HCT116 (cell line): ENCODE data around the gene PPIP5K2. TPM values are rescaled to one million over a fixed set of nuclear protein-coding genes. Genes with fewer than 3 reads are reported as not detected.

Source experiments
- ATAC-seq: fragments of 200-7000 bp; cut with Tn5 transposase; 2 replicates; pipeline ENCODE4 v1.9.1; 2020; ENCODE audit warnings: mild to moderate bottlenecking, moderate library complexity
- BruUV-seq: library from RNA; stranded (reverse); fragments of 400-500 nt; replicated peaks from 2 replicates; lab custom pipeline; 2021; lab: Mats Ljungman, UMichigan
- CTCF ChIA-PET: fragments of 300-600 bp; sonication (Branson Sonifier 250); formaldehyde crosslinking; loops from one replicate; lab custom pipeline; 2021; ENCODE audit warnings: antibody characterized with exemption; lab: Charles Lee
- POLR2A ChIA-PET: fragments of 300-600, 350-600 bp; sonication (Branson Sonifier 250); formaldehyde crosslinking; loops from one replicate; lab custom pipeline; 2021; ENCODE audit warnings: antibody characterized with exemption; lab: Charles Lee
- RAD21 ChIA-PET, 2 experiments: fragments of 300-600 bp; sonication (Branson Sonifier 250); formaldehyde crosslinking; loops; one replicate each; lab custom pipeline; 2023; ENCODE audit warnings: low total read pairs in 2 of 2; ENCODE audit not compliant: uncharacterized antibody in 2 of 2, unreplicated experiment in 2 of 2, low non-redundant PET in 1 of 2; lab: Charles Lee
- DNase-seq: peaks from one replicate; pipeline ENCODE4 v3.0.0-alpha.2; 2010; ENCODE audit warnings: low read depth, low spot score
- H2AFZ ChIP-seq: fragments of 200-600 bp; shearing (Covaris generic), sonication (generic); 2 replicates; pipeline ENCODE4 v1.6.1; 2017; ENCODE audit warnings: low read depth, mixed run types, mixed read lengths, antibody characterized with exemption, low read length; ENCODE audit not compliant: poor library complexity, severe bottlenecking
- H3K27ac ChIP-seq: 2 replicates; pipeline ENCODE4 v1.5.1; 2012; ENCODE audit warnings: low read depth, low read length
- H3K27me3 ChIP-seq: fragments of 200-600 bp; sonication (generic); 2 replicates; pipeline ENCODE4 v1.6.1; 2016; ENCODE audit warnings: mixed run types, low read length, mixed read lengths; ENCODE audit not compliant: insufficient read depth
- H3K36me3 ChIP-seq, 2 experiments: fragments of 200-500 bp in 1 of 2; fragments of 200-600 bp in 1 of 2; sonication (Bioruptor generic) in 1 of 2; sonication (generic) in 1 of 2; 2 replicates each; pipeline versions ENCODE4 v1.5.1 to v1.6.1; 2014 to 2016; ENCODE audit warnings: low read length in 2 of 2, inconsistent platforms in 1 of 2, mixed read lengths in 1 of 2, mixed run types in 1 of 2; ENCODE audit not compliant: insufficient read depth in 2 of 2, control insufficient read depth in 1 of 2
- H3K4me1 ChIP-seq, 2 experiments: fragments of 200-600 bp in 1 of 2; sonication (generic) in 1 of 2; 2 replicates each; pipeline versions ENCODE4 v1.5.1 to v1.6.1; 2012 to 2017; ENCODE audit warnings: low read length in 2 of 2, inconsistent platforms in 1 of 2, mild to moderate bottlenecking in 1 of 2, mixed read lengths in 1 of 2, mixed run types in 1 of 2, moderate library complexity in 1 of 2; ENCODE audit not compliant: insufficient read depth in 2 of 2, control insufficient read depth in 1 of 2
- H3K4me2 ChIP-seq: fragments of 200-600 bp; sonication (generic); 2 replicates; pipeline ENCODE4 v1.6.1; 2017; ENCODE audit warnings: mixed run types, low read length, mixed read lengths
- H3K4me3 ChIP-seq, 2 experiments: fragments of 200-600 bp in 1 of 2; sonication (generic) in 1 of 2; replicated peaks in 1 of 2; 2 replicates each; pipeline ENCODE4 v1.5.1; 2011 to 2016; ENCODE audit warnings: low read length in 2 of 2, control low read depth in 1 of 2, low read depth in 1 of 2, mild to moderate bottlenecking in 1 of 2, mixed read lengths in 1 of 2, mixed run types in 1 of 2
- H3K79me2 ChIP-seq: fragments of 200-600 bp; sonication (generic); 2 replicates; pipeline ENCODE4 v1.6.1; 2017; ENCODE audit warnings: mild to moderate bottlenecking, mixed run types, low read length, moderate library complexity, mixed read lengths; ENCODE audit not compliant: insufficient read depth
- H3K9ac ChIP-seq: fragments of 200-600 bp; sonication (generic); 2 replicates; pipeline ENCODE4 v1.6.1; 2016; ENCODE audit warnings: low read length, mixed read lengths
- H3K9me2 ChIP-seq: fragments of 200-600 bp; sonication (generic), shearing (Covaris generic); 2 replicates; pipeline ENCODE4 v1.6.1; 2017; ENCODE audit warnings: mixed run types, mild to moderate bottlenecking, moderate library complexity; ENCODE audit not compliant: insufficient read depth
- H3K9me3 ChIP-seq, 2 experiments: fragments of 200-500 bp in 1 of 2; fragments of 200-600 bp in 1 of 2; sonication (Bioruptor generic) in 1 of 2; sonication (generic) in 1 of 2; 2 replicates each; pipeline ENCODE4 v1.6.1; 2014 to 2017; ENCODE audit warnings: low read length in 2 of 2, mixed read lengths in 2 of 2, inconsistent platforms in 1 of 2, low read depth in 1 of 2, mild to moderate bottlenecking in 1 of 2, mixed run types in 1 of 2, moderate library complexity in 1 of 2; ENCODE audit not compliant: control insufficient read depth in 1 of 2, insufficient read depth in 1 of 2
- H4K20me1 ChIP-seq: fragments of 200-600 bp; sonication (generic), shearing (Covaris generic); 2 replicates; pipeline ENCODE4 v1.6.1; 2017; ENCODE audit warnings: mixed run types, mild to moderate bottlenecking, moderate library complexity; ENCODE audit not compliant: insufficient read depth
- CEBPB ChIP-seq: IDR thresholded peaks from 2 replicates; pipeline ENCODE4 v1.6.1; 2012; ENCODE audit warnings: low read depth
- ELF1 ChIP-seq: IDR thresholded peaks from 2 replicates; pipeline ENCODE4 v1.6.1; 2012; ENCODE audit warnings: low read depth, borderline replicate concordance
- FOSL1 ChIP-seq: IDR thresholded peaks from 2 replicates; pipeline ENCODE4 v1.6.1; 2012; ENCODE audit warnings: low read depth
- JUND ChIP-seq: IDR thresholded peaks from 2 replicates; pipeline ENCODE4 v1.6.1; 2012
- POLR2AphosphoS5 ChIP-seq: IDR thresholded peaks from 2 replicates; pipeline ENCODE4 v1.6.1; 2011; ENCODE audit warnings: mild to moderate bottlenecking, low read depth, low read length, moderate library complexity
- SRF ChIP-seq: IDR thresholded peaks from 2 replicates; pipeline ENCODE4 v1.6.1; 2012; ENCODE audit warnings: low read depth
- TCF7L2 ChIP-seq: IDR thresholded peaks from 2 replicates; pipeline ENCODE4 v1.7.0; 2011; ENCODE audit warnings: borderline replicate concordance, inconsistent platforms; ENCODE audit not compliant: insufficient read depth, insufficient read length; ENCODE audit errors: extremely low read depth
- ZFX ChIP-seq: fragments of 450-650 bp; IDR thresholded peaks from 2 replicates; pipeline ENCODE4 v1.6.1; 2017
- intact Hi-C: fragments of 100-400 bp; cut with micrococcal nuclease; formaldehyde crosslinking; loops from 2 replicates; pipeline ENCODE4 v1.10.0; 2022
- total RNA-seq: library from RNA; stranded (reverse); gene quantifications from one replicate; pipeline ENCODE4 v1.2.1, GENCODE V29; 2021; ENCODE audit not compliant: unreplicated experiment
- TF ChIP-seq, protein P1 (sequence below): IDR thresholded peaks from 2 replicates; pipeline ENCODE4 v1.6.1; 2012; ENCODE audit warnings: low read depth
- TF ChIP-seq, protein P2 (sequence below): IDR thresholded peaks from 2 replicates; pipeline ENCODE4 v1.6.1; 2012

Gene PPIP5K2
- total RNA-seq, 1 experiment from 2014 or later: 45.8 TPM

DNA sequence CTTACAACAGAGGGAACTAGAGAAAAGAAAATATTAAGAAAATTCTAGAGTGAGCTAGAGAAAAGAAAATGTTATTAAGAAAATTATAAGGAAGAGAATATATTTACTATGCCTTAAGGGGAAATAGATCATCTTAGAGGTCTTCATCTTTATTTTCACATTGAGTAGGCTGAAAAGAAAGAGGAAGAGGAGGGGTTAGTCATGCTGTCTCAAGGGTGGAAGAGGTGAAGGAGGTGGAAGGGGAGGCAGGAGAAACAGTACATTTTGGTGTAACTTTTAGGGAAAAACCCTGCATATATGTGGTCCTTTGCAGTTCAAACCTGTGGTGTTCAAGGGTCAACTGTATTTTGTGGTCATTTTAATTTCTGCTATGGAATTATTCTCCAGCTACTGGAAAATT, 46.6 kb downstream of the PPIP5K2 start:
- intact Hi-C loops: no loop called here
- no peaks in the 10 kb centered on the region for H3K4me1 ChIP-seq
- no peak overlapping the region for H3K4me2 ChIP-seq
- H2AFZ ChIP-seq: no peak overlapping the region
- TF ChIP-seq TCF7L2 (no peak), CEBPB (no peak), ZFX (no peak), FOSL1 (no peak), SRF (no peak)
- TF ChIP-seq, protein P1, sequence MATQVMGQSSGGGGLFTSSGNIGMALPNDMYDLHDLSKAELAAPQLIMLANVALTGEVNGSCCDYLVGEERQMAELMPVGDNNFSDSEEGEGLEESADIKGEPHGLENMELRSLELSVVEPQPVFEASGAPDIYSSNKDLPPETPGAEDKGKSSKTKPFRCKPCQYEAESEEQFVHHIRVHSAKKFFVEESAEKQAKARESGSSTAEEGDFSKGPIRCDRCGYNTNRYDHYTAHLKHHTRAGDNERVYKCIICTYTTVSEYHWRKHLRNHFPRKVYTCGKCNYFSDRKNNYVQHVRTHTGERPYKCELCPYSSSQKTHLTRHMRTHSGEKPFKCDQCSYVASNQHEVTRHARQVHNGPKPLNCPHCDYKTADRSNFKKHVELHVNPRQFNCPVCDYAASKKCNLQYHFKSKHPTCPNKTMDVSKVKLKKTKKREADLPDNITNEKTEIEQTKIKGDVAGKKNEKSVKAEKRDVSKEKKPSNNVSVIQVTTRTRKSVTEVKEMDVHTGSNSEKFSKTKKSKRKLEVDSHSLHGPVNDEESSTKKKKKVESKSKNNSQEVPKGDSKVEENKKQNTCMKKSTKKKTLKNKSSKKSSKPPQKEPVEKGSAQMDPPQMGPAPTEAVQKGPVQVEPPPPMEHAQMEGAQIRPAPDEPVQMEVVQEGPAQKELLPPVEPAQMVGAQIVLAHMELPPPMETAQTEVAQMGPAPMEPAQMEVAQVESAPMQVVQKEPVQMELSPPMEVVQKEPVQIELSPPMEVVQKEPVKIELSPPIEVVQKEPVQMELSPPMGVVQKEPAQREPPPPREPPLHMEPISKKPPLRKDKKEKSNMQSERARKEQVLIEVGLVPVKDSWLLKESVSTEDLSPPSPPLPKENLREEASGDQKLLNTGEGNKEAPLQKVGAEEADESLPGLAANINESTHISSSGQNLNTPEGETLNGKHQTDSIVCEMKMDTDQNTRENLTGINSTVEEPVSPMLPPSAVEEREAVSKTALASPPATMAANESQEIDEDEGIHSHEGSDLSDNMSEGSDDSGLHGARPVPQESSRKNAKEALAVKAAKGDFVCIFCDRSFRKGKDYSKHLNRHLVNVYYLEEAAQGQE: no peak
- no peak overlapping the region for H3K9ac ChIP-seq
- H3K9me3 ChIP-seq: no peaks in the 10 kb centered on the region
- no peak overlapping the region for H3K4me3 ChIP-seq
- no peaks in the 10 kb centered on the region for H3K27me3 ChIP-seq
- DNase-seq (no peak), ATAC-seq (no peak)
- no peak overlapping the region for H3K27ac ChIP-seq
- CTCF ChIA-PET: no interaction called here
- no peaks in the 10 kb centered on the region for H3K79me2 ChIP-seq
- no TSS peak for BruUV-seq
- H3K9me2 ChIP-seq: no peaks in the 10 kb centered on the region
- H3K36me3 ChIP-seq: no peaks in the 10 kb centered on the region
- H4K20me1 ChIP-seq: no peaks in the 10 kb centered on the region
- RAD21 ChIA-PET: no interaction called here
- POLR2A ChIA-PET: no interaction called here

DNA sequence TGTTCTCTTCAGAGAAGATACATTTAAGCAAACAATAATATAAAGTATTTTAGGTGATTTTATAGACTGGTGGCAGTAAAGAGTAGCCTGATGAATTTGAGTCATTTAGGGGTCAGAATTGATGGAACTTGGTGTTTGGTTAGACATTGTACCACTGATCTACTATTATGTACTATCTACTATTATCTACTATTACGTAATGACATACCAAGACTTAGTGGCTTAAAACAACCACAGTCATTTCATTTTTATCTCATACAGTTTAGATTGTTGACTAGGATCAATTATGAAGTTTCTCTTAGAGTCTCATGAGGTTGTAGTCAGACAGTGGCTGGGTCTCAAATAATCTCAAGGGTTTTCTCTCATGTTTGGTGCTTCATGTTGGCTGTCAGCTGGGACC, 54.0 kb downstream of the PPIP5K2 start:
- DNase-seq: no peak
- H3K27ac ChIP-seq: no peak overlapping the region
- no peak overlapping the region for H2AFZ ChIP-seq
- BruUV-seq: no TSS peak
- intact Hi-C loops: no loop called here
- H3K79me2 ChIP-seq: no peaks in the 10 kb centered on the region
- no peaks in the 10 kb centered on the region for H4K20me1 ChIP-seq
- TF ChIP-seq, protein P1: no peak
- TF ChIP-seq POLR2AphosphoS5: no peak
- TF ChIP-seq, protein P2, sequence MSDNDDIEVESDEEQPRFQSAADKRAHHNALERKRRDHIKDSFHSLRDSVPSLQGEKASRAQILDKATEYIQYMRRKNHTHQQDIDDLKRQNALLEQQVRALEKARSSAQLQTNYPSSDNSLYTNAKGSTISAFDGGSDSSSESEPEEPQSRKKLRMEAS: no peak
- no peak for TF ChIP-seq JUND
- no peak for TF ChIP-seq ZFX
- TF ChIP-seq FOSL1: no peak
- TF ChIP-seq ELF1: no peak
- 0 out of 4 replicates have a peak, but pooled peaks cover 0 to 2% of the 10 kb centered on the region in 2 experiments for H3K36me3 ChIP-seq
- no peaks in the 10 kb centered on the region for H3K27me3 ChIP-seq
- ATAC-seq: no peak
- ChIA-PET RAD21 (no interaction called here), CTCF (no interaction called here), POLR2A (no interaction called here)
- H3K9ac ChIP-seq: no peak overlapping the region
- H3K9me2 ChIP-seq: no peaks in the 10 kb centered on the region
- no peak overlapping the region for H3K4me2 ChIP-seq
- no peak overlapping the region for H3K4me3 ChIP-seq
- no peaks in the 10 kb centered on the region for H3K9me3 ChIP-seq
- no peaks in the 10 kb centered on the region for H3K4me1 ChIP-seq
